Measurements from ENCODE around the gene CREB1. TPM values are rescaled to one million over a fixed set of nuclear protein-coding genes. Genes with fewer than 3 reads are reported as not detected.

The CREB1 gene
- total RNA-seq, 2 experiments from 2014 or later: 101 to 115 TPM

- peak overlapping the region; percentile 49 for H3K27ac Mint-ChIP-seq
- H3K36me3 Mint-ChIP-seq: peaks cover 37% of the 10 kb centered on the region
- peaks cover under 1% of the 10 kb centered on the region for H3K27me3 Mint-ChIP-seq
- CTCF ChIA-PET: interaction anchor here (0.7 to 5.0 kb wide), 4 partner anchors 11 to 92 kb away, joined by 3 to 45 read pairs (median 4); partner anchors contain the start of gene METTL21A
- H3K4me1 Mint-ChIP-seq: peaks cover 47% of the 10 kb centered on the region
- DNase-seq (no peak), ATAC-seq (no peak)
- H3K9me3 Mint-ChIP-seq (ENCODE audit: low read depth): peaks cover 2% of the 10 kb centered on the region
- no peak overlapping the region for H3K4me3 Mint-ChIP-seq
Observed at GRCh38 chr2:207533461-207534008, 3.8 kb downstream of the CREB1 start.

DNA sequence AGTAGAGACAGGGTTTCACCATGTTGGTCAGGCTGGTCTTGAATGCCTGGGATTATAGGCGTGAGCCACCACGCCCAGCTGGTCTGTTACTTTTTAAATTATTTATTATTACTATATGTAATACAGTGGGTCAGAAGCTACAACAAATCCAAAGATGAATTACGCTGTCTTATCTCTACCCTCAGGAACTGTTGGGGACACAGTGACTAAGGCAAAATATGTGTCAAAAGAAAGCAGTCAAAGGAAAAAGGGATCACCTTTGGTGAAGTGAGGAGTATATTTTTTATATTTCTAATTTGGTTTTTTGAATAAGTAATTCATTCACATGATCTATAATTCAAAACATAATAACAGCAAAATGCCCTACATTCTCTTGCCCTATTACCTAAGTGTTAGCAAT, 4.7 kb downstream of the CREB1 start:
- CTCF ChIA-PET: interaction anchor here (1.7 to 2.1 kb wide), 3 partner anchors 10 to 86 kb away, joined by 4 to 6 read pairs (median 5); no protein-coding TSS in a partner anchor
- Mint-ChIP-seq H3K27me3 (no peaks in the 10 kb centered on the region), H3K4me1 (peaks cover 44% of the 10 kb centered on the region), H3K9me3 (ENCODE audit: low read depth) (peaks cover 2% of the 10 kb centered on the region), H3K36me3 (peaks cover 42% of the 10 kb centered on the region), H3K27ac (peak overlapping the region; percentile 54), H3K4me3 (no peak overlapping the region)
- ATAC-seq: no peak
- no peak for DNase-seq

GRCh38 chr2:207539470-207539869, 9.7 kb downstream of the CREB1 start:
- Mint-ChIP-seq H3K36me3 (peaks cover 48% of the 10 kb centered on the region), H3K27me3 (no peaks in the 10 kb centered on the region), H3K9me3 (ENCODE audit: low read depth) (peaks cover 2% of the 10 kb centered on the region), H3K4me1 (peaks cover 35% of the 10 kb centered on the region), H3K27ac (no peak overlapping the region), H3K4me3 (no peak overlapping the region)
- ATAC-seq (no peak), DNase-seq (no peak)
- CTCF ChIA-PET: interaction anchor here (0.6 to 1.2 kb wide), 2 partner anchors 86 to 99 kb away, joined by 3 to 4 read pairs; partner anchors contain the start of gene METTL21A

GRCh38 chr2:207540431-207540830, 10.7 kb downstream of the CREB1 start:
- CTCF ChIA-PET: interaction anchor here (0.7 kb wide), 1 partner anchor 621 kb away, joined by 3 read pairs; no protein-coding TSS in a partner anchor
- Mint-ChIP-seq H3K4me1 (peaks cover 32% of the 10 kb centered on the region), H3K27me3 (no peaks in the 10 kb centered on the region), H3K36me3 (peaks cover 47% of the 10 kb centered on the region), H3K27ac (no peak overlapping the region), H3K4me3 (no peak overlapping the region), H3K9me3 (ENCODE audit: low read depth) (peaks cover 2% of the 10 kb centered on the region)
- no peak for ATAC-seq
- no peak for DNase-seq

GRCh38 chr2:207541933-207542332, 12.2 kb downstream of the CREB1 start:
- Mint-ChIP-seq H3K27me3 (no peaks in the 10 kb centered on the region), H3K27ac (no peak overlapping the region), H3K9me3 (ENCODE audit: low read depth) (peaks cover 2% of the 10 kb centered on the region), H3K4me1 (peaks cover 35% of the 10 kb centered on the region), H3K4me3 (no peak overlapping the region), H3K36me3 (peaks cover 53% of the 10 kb centered on the region)
- CTCF ChIA-PET: interaction anchor here (1.1 kb wide), 1 partner anchor 83 kb away, joined by 3 read pairs; the partner anchor contains the start of gene METTL21A
- no peak for ATAC-seq
- no peak for DNase-seq

- Mint-ChIP-seq H3K27me3 (no peaks in the 10 kb centered on the region), H3K9me3 (ENCODE audit: low read depth) (peaks cover 2% of the 10 kb centered on the region), H3K36me3 (peaks cover 45% of the 10 kb centered on the region)
Observed at GRCh38 chr2:207543272-207543671, 13.5 kb downstream of the CREB1 start.

DNA sequence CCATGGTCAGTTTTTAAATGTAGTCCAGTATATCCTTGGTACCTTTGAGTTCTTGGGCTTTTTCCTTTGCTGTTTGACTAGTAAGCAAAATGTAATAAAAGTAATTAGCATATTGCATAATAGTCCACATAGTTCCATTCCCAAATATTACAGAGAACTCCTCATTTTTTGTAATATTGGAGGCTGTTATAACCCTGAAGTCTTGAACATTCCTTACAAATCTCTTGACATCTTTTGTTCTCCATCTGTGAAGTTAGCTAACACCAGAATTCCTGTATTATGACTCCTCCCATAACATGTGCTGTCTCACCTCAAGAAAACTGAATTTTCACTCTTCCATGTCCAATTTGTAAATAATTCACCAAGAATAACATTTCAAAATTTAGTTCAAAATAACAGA, 17.1 kb downstream of the CREB1 start:
- ATAC-seq (no peak), DNase-seq (no peak)
- Mint-ChIP-seq H3K9me3 (ENCODE audit: low read depth) (no peaks in the 10 kb centered on the region), H3K4me3 (no peak overlapping the region), H3K36me3 (peaks cover 28% of the 10 kb centered on the region), H3K27ac (no peak overlapping the region), H3K27me3 (no peaks in the 10 kb centered on the region), H3K4me1 (peaks cover 33% of the 10 kb centered on the region)
- CTCF ChIA-PET: no interaction called here

More at GRCh38 chr2:207543272-207543671, 13.5 kb downstream of the CREB1 start:
- no peak for ATAC-seq
- no peak for DNase-seq
- H3K4me3 Mint-ChIP-seq: no peak overlapping the region
- CTCF ChIA-PET: interaction anchor here (1.5 kb wide), 1 partner anchor 10 kb away, joined by 4 read pairs; no protein-coding TSS in a partner anchor
- H3K4me1 Mint-ChIP-seq: peaks cover 32% of the 10 kb centered on the region
- no peak overlapping the region for H3K27ac Mint-ChIP-seq

DNA sequence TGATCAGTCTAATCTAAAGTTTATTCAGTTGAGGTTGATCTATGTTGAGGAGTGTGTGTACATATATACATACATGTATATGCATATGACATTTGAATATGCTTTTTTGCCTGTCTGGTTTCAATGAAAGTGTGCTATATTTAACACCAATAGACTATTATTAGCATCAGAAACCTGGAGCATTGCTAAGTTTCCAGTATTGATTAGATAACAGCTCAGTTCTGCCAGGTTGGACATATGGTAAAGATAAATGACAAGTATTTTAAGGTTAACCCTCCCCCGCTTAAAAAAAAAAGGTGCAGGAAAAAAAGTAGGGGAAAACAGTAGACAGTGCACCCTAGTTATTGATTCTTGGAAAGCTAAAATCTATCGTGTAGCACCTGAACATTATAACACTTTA, 19.4 kb downstream of the CREB1 start:
- Mint-ChIP-seq H3K27ac (no peak overlapping the region), H3K36me3 (peaks cover 20% of the 10 kb centered on the region), H3K4me1 (peaks cover 29% of the 10 kb centered on the region), H3K4me3 (no peak overlapping the region), H3K9me3 (ENCODE audit: low read depth) (no peaks in the 10 kb centered on the region), H3K27me3 (no peaks in the 10 kb centered on the region)
- ATAC-seq: no peak
- DNase-seq: no peak
- CTCF ChIA-PET: interaction anchor here (0.6 to 1.4 kb wide), 2 partner anchors 59 to 224 kb away, joined by 3 to 4 read pairs; no protein-coding TSS in a partner anchor

DNA sequence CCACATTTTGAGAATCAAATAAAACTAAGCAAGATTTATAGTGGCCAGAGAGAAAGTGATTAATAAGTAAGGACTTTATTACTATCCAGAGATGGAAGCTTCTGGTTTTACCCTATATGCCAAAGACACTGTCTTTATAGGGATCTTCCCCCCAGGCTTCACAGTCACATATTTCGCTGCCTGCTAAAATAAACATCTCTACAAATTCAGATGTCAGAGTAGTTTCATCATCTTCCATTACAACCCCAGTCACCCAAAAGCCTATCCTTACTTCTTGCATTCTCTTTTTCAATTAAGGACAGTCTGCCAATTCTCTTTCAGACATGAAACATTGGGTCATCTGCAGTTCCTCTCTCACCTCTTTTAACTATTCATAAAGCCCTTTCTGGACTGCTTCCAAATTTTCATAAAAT, 28.3 kb downstream of the CREB1 start:
- DNase-seq: no peak
- CTCF ChIA-PET: no interaction called here
- peaks cover 45% of the 10 kb centered on the region for H3K36me3 Mint-ChIP-seq
- no peak overlapping the region for H3K4me3 Mint-ChIP-seq
- H3K4me1 Mint-ChIP-seq: peaks cover 5% of the 10 kb centered on the region
- H3K9me3 Mint-ChIP-seq (ENCODE audit: low read depth): no peaks in the 10 kb centered on the region
- H3K27ac Mint-ChIP-seq: no peak overlapping the region
- ATAC-seq: no peak
- H3K27me3 Mint-ChIP-seq: no peaks in the 10 kb centered on the region

DNA sequence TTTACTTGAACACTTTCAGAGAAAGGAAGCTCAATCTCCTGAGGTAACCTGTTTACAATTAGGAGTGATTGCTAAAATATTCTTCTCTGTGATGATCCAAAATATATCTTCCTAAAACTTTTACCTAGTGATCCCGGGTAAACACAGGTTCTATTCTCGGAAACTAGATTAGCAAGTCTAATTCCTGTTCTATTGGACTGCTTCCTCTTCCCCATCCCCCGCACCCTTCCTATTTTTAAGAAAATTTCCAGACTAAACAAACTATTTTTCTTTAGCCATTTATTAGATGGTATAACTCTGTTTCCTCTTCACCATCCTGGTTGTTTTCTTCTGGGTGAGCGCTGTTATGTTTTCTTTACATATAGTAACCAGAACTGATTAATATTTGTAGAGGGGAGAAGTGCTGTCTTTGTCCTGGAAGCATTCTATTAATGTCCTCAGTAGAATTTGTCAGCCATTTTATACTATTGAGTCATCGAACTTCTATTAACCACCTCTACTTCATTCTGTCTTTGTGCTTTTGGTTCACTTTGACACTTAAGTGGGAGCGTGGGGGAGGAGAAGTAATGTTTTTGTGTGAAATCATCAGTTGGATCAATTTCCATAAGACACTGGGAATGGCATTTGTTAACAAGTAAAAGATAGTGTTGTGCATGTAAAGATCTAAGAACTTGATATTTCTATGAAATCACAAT, 31.8 kb downstream of the CREB1 start:
- H3K27ac Mint-ChIP-seq: no peak overlapping the region
- CTCF ChIA-PET: no interaction called here
- H3K4me1 Mint-ChIP-seq: peaks cover 6% of the 10 kb centered on the region
- no peak for ATAC-seq
- no peak for DNase-seq
- H3K4me3 Mint-ChIP-seq: no peak overlapping the region
- H3K36me3 Mint-ChIP-seq: peaks cover 50% of the 10 kb centered on the region
- no peaks in the 10 kb centered on the region for H3K9me3 Mint-ChIP-seq (ENCODE audit: low read depth)
- H3K27me3 Mint-ChIP-seq: no peaks in the 10 kb centered on the region

DNA sequence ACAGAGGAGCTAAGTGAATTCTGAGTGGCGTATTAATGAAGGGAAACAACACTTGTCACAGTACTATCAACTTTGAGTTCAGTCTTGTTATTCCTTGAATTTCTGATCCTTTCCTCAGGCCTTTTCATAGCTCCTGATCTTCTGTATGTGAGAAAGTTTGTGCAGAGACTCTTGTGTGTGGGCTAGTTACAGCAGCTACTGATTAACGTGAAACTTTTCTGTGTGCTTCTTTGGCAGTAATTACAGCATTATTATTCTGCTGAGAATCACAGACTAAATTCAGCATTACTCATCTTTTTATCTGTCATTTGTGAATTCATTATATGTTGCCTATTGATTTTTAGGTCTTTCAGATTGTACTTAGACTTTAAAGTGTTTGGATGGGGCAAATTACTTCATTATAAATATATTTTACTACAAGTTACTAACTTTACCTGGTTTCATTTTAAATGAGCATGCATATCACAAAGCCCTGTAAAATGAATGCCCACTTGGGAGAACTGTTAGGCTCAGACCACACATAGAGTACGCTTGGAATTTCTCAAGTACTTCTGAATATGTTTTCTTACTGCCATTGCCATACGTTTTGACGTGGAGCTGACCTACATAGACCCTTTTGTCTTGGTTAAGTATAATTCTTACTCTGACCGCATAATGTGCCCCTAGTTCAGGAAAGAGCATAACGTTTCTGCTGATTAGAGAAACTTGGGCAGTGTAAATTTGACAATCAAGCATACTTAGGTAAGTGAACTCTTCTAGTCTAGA, 36.2 kb downstream of the CREB1 start:
- CTCF ChIA-PET: no interaction called here
- no peak overlapping the region for H3K27ac Mint-ChIP-seq
- no peak for DNase-seq
- H3K27me3 Mint-ChIP-seq: no peaks in the 10 kb centered on the region
- H3K4me1 Mint-ChIP-seq: peaks cover 2% of the 10 kb centered on the region
- H3K9me3 Mint-ChIP-seq (ENCODE audit: low read depth): no peaks in the 10 kb centered on the region
- no peak overlapping the region for H3K4me3 Mint-ChIP-seq
- H3K36me3 Mint-ChIP-seq: peaks cover 53% of the 10 kb centered on the region
- ATAC-seq: no peak

GRCh38 chr2:207567671-207568070, 37.9 kb downstream of the CREB1 start:
- Mint-ChIP-seq H3K27me3 (no peaks in the 10 kb centered on the region), H3K27ac (no peak overlapping the region), H3K36me3 (peaks cover 53% of the 10 kb centered on the region), H3K4me1 (peaks cover 6% of the 10 kb centered on the region), H3K9me3 (ENCODE audit: low read depth) (no peaks in the 10 kb centered on the region), H3K4me3 (no peak overlapping the region)
- ATAC-seq: no peak
- DNase-seq: no peak
- CTCF ChIA-PET: no interaction called here

DNA sequence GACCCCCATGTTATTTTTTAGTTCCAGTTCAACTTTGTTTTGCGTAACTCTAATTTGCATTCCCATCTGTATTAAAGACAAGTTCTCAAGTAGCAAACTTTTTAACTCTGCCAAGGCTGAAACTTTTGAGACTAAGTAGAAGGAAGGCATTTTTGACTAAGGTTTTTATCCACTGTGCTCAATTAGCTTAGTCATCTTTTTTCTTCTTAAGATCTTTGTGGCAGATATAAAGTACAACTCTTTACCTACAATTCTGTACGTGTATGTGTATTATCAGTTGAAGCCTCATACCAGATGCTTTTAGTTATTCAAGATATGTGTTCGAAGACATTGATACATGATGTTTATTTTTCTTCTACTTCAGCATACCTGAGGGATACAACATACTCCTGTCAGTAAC, 41.6 kb downstream of the CREB1 start:
- H3K27ac Mint-ChIP-seq: no peak overlapping the region
- peaks cover 60% of the 10 kb centered on the region for H3K36me3 Mint-ChIP-seq
- CTCF ChIA-PET: interaction anchor here (2.1 kb wide), 1 partner anchor 36 kb away, joined by 6 read pairs; no protein-coding TSS in a partner anchor
- ATAC-seq (no peak), DNase-seq (no peak)
- H3K27me3 Mint-ChIP-seq: no peaks in the 10 kb centered on the region
- H3K4me3 Mint-ChIP-seq: no peak overlapping the region
- H3K4me1 Mint-ChIP-seq: peaks cover 4% of the 10 kb centered on the region
- H3K9me3 Mint-ChIP-seq (ENCODE audit: low read depth): no peaks in the 10 kb centered on the region
